ENCODE results near the gene NKX3-2.

- no peak for TF ChIP-seq CTCF (IDR thresholded peaks at IDR 0.05)
- no peak for TF ChIP-seq POLR2A (IDR thresholded peaks at IDR 0.05)
Measured at GRCh38 chr4:13544606-13545393, 492 bp upstream of the NKX3-2 start.

Measured in testis (tissue), 2 donors.